GM23248 (cell line): ENCODE measurements around the gene APOBEC3H.

Experiments used
- EZH2 ChIP-seq: fragments of 200-600 bp; sonication (generic); IDR thresholded peaks from 2 replicates; pipeline ENCODE4 v1.6.1; 2018; ENCODE audit warnings: antibody characterized with exemption, mild to moderate bottlenecking; ENCODE audit not compliant: insufficient read depth, poor library complexity, severe bottlenecking
- EZH2phosphoT487 ChIP-seq: fragments of 200-600 bp; sonication (generic); IDR thresholded peaks from 2 replicates; pipeline ENCODE4 v1.6.1; 2018; ENCODE audit warnings: antibody characterized with exemption, moderate library complexity, mild to moderate bottlenecking, low read depth; ENCODE audit not compliant: insufficient read depth

DNA sequence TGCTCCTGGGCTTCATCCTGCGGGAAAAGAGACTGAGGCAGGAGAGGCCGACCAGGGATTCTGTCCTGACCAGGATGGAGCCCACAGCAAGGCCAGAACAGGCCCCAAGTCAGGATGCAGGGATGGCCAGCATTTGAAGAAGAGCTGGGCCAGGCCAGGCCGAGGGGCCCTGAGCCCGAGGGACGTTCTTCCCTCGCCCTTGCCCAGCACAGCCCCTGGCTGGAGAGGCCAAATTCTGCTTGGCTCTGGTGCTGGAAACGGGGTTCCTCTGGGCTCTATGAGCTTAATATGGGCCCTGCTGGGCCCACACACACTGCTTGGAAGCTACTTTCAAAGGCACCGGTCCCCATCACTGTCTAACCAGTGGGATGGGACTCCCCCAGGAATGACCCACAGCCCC, 12.4 kb upstream of the APOBEC3H start:
- no peak for TF ChIP-seq EZH2
- TF ChIP-seq EZH2phosphoT487: no peak
